ENCODE data around the gene CCND1. TPM values are rescaled to one million over a fixed set of nuclear protein-coding genes. Genes with fewer than 3 reads are reported as not detected.

Gene CCND1
- total and polyA plus RNA-seq, 9 of the 15 experiments (the other 6 are each of a cell fraction or from before 2014, with no cell fraction given) = 0.04 to 23.3 (median 3.8) TPM

DNA sequence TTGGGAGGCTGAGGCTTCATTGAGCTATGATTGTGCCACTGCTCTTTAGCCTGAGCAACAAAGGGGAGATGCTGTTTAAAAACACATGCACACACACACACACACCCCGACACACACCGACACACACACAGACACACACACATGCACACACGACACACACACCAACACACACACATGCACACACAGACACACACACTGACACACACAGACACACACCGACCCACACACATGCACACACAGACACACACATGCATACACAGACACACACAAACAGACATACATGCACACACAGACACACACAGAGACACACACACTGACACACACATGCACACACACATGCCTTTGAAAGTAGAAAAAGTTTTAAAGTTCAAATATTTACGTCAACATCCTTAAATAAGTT is 39.7 kb downstream of the CCND1 start (continued):
- TF ChIP-seq CTBP1 (IDR thresholded peaks at IDR 0.05; ENCODE audit: borderline replicate concordance) (no peak), ZNF354B (CRISPR knock-in tag; IDR thresholded peaks at IDR 0.05) (no peak), GABPB2 (CRISPR knock-in tag; conservative IDR thresholded peaks at IDR 0.05) (no peak), ELF4 (CRISPR knock-in tag; IDR thresholded peaks at IDR 0.05) (0 out of 2 replicates have a peak, but pooled peaks have one; percentile 24), NONO (IDR thresholded peaks at IDR 0.05; ENCODE audit: low read depth in 2 of 2, low read length in 1 of 2) (no peak), OTX1 (CRISPR knock-in tag; IDR thresholded peaks at IDR 0.05) (0 out of 2 replicates have a peak, but pooled peaks have one; percentile 13)
- TF ChIP-seq, protein P1, sequence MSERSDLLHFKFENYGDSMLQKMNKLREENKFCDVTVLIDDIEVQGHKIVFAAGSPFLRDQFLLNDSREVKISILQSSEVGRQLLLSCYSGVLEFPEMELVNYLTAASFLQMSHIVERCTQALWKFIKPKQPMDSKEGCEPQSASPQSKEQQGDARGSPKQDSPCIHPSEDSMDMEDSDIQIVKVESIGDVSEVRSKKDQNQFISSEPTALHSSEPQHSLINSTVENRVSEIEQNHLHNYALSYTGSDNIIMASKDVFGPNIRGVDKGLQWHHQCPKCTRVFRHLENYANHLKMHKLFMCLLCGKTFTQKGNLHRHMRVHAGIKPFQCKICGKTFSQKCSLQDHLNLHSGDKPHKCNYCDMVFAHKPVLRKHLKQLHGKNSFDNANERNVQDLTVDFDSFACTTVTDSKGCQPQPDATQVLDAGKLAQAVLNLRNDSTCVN (CRISPR knock-in tag; IDR thresholded peaks at IDR 0.05) = 0 out of 2 replicates have a peak, but pooled peaks have one; percentile 41
- TF ChIP-seq, protein P2, sequence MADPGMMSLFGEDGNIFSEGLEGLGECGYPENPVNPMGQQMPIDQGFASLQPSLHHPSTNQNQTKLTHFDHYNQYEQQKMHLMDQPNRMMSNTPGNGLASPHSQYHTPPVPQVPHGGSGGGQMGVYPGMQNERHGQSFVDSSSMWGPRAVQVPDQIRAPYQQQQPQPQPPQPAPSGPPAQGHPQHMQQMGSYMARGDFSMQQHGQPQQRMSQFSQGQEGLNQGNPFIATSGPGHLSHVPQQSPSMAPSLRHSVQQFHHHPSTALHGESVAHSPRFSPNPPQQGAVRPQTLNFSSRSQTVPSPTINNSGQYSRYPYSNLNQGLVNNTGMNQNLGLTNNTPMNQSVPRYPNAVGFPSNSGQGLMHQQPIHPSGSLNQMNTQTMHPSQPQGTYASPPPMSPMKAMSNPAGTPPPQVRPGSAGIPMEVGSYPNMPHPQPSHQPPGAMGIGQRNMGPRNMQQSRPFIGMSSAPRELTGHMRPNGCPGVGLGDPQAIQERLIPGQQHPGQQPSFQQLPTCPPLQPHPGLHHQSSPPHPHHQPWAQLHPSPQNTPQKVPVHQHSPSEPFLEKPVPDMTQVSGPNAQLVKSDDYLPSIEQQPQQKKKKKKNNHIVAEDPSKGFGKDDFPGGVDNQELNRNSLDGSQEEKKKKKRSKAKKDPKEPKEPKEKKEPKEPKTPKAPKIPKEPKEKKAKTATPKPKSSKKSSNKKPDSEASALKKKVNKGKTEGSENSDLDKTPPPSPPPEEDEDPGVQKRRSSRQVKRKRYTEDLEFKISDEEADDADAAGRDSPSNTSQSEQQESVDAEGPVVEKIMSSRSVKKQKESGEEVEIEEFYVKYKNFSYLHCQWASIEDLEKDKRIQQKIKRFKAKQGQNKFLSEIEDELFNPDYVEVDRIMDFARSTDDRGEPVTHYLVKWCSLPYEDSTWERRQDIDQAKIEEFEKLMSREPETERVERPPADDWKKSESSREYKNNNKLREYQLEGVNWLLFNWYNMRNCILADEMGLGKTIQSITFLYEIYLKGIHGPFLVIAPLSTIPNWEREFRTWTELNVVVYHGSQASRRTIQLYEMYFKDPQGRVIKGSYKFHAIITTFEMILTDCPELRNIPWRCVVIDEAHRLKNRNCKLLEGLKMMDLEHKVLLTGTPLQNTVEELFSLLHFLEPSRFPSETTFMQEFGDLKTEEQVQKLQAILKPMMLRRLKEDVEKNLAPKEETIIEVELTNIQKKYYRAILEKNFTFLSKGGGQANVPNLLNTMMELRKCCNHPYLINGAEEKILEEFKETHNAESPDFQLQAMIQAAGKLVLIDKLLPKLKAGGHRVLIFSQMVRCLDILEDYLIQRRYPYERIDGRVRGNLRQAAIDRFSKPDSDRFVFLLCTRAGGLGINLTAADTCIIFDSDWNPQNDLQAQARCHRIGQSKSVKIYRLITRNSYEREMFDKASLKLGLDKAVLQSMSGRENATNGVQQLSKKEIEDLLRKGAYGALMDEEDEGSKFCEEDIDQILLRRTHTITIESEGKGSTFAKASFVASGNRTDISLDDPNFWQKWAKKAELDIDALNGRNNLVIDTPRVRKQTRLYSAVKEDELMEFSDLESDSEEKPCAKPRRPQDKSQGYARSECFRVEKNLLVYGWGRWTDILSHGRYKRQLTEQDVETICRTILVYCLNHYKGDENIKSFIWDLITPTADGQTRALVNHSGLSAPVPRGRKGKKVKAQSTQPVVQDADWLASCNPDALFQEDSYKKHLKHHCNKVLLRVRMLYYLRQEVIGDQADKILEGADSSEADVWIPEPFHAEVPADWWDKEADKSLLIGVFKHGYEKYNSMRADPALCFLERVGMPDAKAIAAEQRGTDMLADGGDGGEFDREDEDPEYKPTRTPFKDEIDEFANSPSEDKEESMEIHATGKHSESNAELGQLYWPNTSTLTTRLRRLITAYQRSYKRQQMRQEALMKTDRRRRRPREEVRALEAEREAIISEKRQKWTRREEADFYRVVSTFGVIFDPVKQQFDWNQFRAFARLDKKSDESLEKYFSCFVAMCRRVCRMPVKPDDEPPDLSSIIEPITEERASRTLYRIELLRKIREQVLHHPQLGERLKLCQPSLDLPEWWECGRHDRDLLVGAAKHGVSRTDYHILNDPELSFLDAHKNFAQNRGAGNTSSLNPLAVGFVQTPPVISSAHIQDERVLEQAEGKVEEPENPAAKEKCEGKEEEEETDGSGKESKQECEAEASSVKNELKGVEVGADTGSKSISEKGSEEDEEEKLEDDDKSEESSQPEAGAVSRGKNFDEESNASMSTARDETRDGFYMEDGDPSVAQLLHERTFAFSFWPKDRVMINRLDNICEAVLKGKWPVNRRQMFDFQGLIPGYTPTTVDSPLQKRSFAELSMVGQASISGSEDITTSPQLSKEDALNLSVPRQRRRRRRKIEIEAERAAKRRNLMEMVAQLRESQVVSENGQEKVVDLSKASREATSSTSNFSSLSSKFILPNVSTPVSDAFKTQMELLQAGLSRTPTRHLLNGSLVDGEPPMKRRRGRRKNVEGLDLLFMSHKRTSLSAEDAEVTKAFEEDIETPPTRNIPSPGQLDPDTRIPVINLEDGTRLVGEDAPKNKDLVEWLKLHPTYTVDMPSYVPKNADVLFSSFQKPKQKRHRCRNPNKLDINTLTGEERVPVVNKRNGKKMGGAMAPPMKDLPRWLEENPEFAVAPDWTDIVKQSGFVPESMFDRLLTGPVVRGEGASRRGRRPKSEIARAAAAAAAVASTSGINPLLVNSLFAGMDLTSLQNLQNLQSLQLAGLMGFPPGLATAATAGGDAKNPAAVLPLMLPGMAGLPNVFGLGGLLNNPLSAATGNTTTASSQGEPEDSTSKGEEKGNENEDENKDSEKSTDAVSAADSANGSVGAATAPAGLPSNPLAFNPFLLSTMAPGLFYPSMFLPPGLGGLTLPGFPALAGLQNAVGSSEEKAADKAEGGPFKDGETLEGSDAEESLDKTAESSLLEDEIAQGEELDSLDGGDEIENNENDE (IDR thresholded peaks at IDR 0.05; ENCODE audit: low read depth, low read length) = no peak
- TF ChIP-seq, protein P3, sequence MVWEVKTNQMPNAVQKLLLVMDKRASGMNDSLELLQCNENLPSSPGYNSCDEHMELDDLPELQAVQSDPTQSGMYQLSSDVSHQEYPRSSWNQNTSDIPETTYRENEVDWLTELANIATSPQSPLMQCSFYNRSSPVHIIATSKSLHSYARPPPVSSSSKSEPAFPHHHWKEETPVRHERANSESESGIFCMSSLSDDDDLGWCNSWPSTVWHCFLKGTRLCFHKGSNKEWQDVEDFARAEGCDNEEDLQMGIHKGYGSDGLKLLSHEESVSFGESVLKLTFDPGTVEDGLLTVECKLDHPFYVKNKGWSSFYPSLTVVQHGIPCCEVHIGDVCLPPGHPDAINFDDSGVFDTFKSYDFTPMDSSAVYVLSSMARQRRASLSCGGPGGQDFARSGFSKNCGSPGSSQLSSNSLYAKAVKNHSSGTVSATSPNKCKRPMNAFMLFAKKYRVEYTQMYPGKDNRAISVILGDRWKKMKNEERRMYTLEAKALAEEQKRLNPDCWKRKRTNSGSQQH (CRISPR knock-in tag; IDR thresholded peaks at IDR 0.05) = 0 out of 2 replicates have a peak, but pooled peaks have one; percentile 32
